Measurements from ENCODE around the gene HDAC4. TPM values are rescaled to one million over a fixed set of nuclear protein-coding genes. Genes with fewer than 3 reads are reported as not detected.

The HDAC4 gene
- total RNA-seq, 1 experiment from 2014 or later: 44.4 TPM

- Mint-ChIP-seq H3K4me1 (no peaks in the 10 kb centered on the region), H3K36me3 (peaks cover 36% of the 10 kb centered on the region), H3K27ac (no peak overlapping the region), H3K27me3 (ENCODE audit: low read depth) (no peaks in the 10 kb centered on the region), H3K9me3 (peaks cover 3% of the 10 kb centered on the region; the same call in 1 of the 2 replicates), H3K4me3 (no peak overlapping the region)
- ChIA-PET CTCF (interaction anchor here (1.2 kb wide), 1 partner anchor 10 kb away, joined by 3 read pairs; no protein-coding TSS in a partner anchor), POLR2A (no interaction called here)
- no peak for DNase-seq (ENCODE audit: low spot score)
- no peak for TF ChIP-seq ZSCAN18 (CRISPR knock-in tag; IDR thresholded peaks at IDR 0.05)
- no peak for ATAC-seq
Observed at GRCh38 chr2:239132156-239132709, 268.6 kb downstream of the HDAC4 start.

- H3K27ac Mint-ChIP-seq: no peak overlapping the region
- CTCF ChIA-PET: no interaction called here
- no peak for TF ChIP-seq FOXJ3 (CRISPR knock-in tag; IDR thresholded peaks at IDR 0.05; ENCODE audit: borderline replicate concordance)
- TF ChIP-seq ZNF671 (CRISPR knock-in tag; IDR thresholded peaks at IDR 0.05): no peak
- no peak for TF ChIP-seq E2F1 (CRISPR knock-in tag; IDR thresholded peaks at IDR 0.05)
- TF ChIP-seq PRRX2 (CRISPR knock-in tag; IDR thresholded peaks at IDR 0.05): no peak
- TF ChIP-seq USF2 (CRISPR knock-in tag; IDR thresholded peaks at IDR 0.05): no peak
- TF ChIP-seq ZNF425 (CRISPR knock-in tag; conservative IDR thresholded peaks at IDR 0.05): no peak
- TF ChIP-seq TCF7 (CRISPR knock-in tag; IDR thresholded peaks at IDR 0.05; ENCODE audit: low read depth): no peak
- no peak for TF ChIP-seq AFF4 (CRISPR knock-in tag; IDR thresholded peaks at IDR 0.05; ENCODE audit: borderline replicate concordance)
- TF ChIP-seq JAZF1 (CRISPR knock-in tag; IDR thresholded peaks at IDR 0.05): no peak
- TF ChIP-seq RELA (CRISPR knock-in tag; IDR thresholded peaks at IDR 0.05; ENCODE audit: borderline replicate concordance): no peak
- TF ChIP-seq RORB (CRISPR knock-in tag; IDR thresholded peaks at IDR 0.05): no peak
- TF ChIP-seq E2F5 (CRISPR knock-in tag; IDR thresholded peaks at IDR 0.05): no peak
- no peak for TF ChIP-seq ZNF138 (CRISPR knock-in tag; conservative IDR thresholded peaks at IDR 0.05)
- TF ChIP-seq ARID4B (CRISPR knock-in tag; IDR thresholded peaks at IDR 0.05; ENCODE audit: borderline replicate concordance): no peak
- no peak for TF ChIP-seq ZNF423 (CRISPR knock-in tag; IDR thresholded peaks at IDR 0.05)
Observed at GRCh38 chr2:239131521-239131920, 269.3 kb downstream of the HDAC4 start.

More at GRCh38 chr2:239131521-239131920, 269.3 kb downstream of the HDAC4 start:
- peaks cover 3% of the 10 kb centered on the region; the same call in 1 of the 2 replicates for H3K9me3 Mint-ChIP-seq
- peaks cover 38% of the 10 kb centered on the region for H3K36me3 Mint-ChIP-seq
- POLR2A ChIA-PET: no interaction called here
- no peak overlapping the region for H3K4me3 Mint-ChIP-seq
- no peaks in the 10 kb centered on the region for H3K4me1 Mint-ChIP-seq
- H3K27me3 Mint-ChIP-seq (ENCODE audit: low read depth): no peaks in the 10 kb centered on the region
- DNase-seq (ENCODE audit: low spot score) (no peak), ATAC-seq (no peak)

Measured in WTC11 (cell line).